Activated CD8-positive, alpha-beta memory T cell treated with anti-CD3 and anti-CD28 coated beads for 36 hours (primary cell): Measurements from ENCODE around the gene PTPRN2. TPM values are rescaled to one million over a fixed set of nuclear protein-coding genes. Genes with fewer than 3 reads are reported as not detected.
"Not testable (repeated sequence)": the region's sequence is repeated elsewhere in the genome, so short reads cannot be mapped to it uniquely, and the experiment has no call there.

Experiments used
- CTCF ChIA-PET: fragments of 350-600 bp; sonication (Branson Sonifier 250); formaldehyde crosslinking; loops from one replicate; lab custom pipeline; 2021; ENCODE audit warnings: antibody characterized with exemption; lab: Charles Lee
- POLR2A ChIA-PET: fragments of 350-600 bp; sonication (Branson Sonifier 250); formaldehyde crosslinking; loops from one replicate; lab custom pipeline; 2021; ENCODE audit warnings: antibody characterized with exemption; lab: Charles Lee
- total RNA-seq, 2 experiments: library from RNA; stranded (reverse); gene quantifications; one replicate each; pipeline ENCODE4 v1.2.3, GENCODE V29; 2021

Gene PTPRN2
- total RNA-seq, 2 experiments from 2014 or later, result 0.36 to 0.44 TPM

- CTCF ChIA-PET, result no interaction called here
- POLR2A ChIA-PET, result no interaction called here
Observed at GRCh38 chr7:157604661-157605381, 982.8 kb downstream of the PTPRN2 start.

- CTCF ChIA-PET, result no interaction called here
- POLR2A ChIA-PET, result no interaction called here
Observed at GRCh38 chr7:157603716-157604115, 983.9 kb downstream of the PTPRN2 start.

GRCh38 chr7:157603005-157603404 is 984.6 kb downstream of the PTPRN2 start:
- CTCF ChIA-PET, result no interaction called here
- POLR2A ChIA-PET, result no interaction called here

GRCh38 chr7:157602581-157602980 is 985.0 kb downstream of the PTPRN2 start:
- POLR2A ChIA-PET, result no interaction called here

GRCh38 chr7:157602156-157602555 is 985.5 kb downstream of the PTPRN2 start:
- ChIA-PET POLR2A (no interaction called here), CTCF (no interaction called here)

More at GRCh38 chr7:157602581-157602980, 985.0 kb downstream of the PTPRN2 start:
- CTCF ChIA-PET, result no interaction called here

GRCh38 chr7:157601530-157601929 is 986.1 kb downstream of the PTPRN2 start:
- POLR2A ChIA-PET, result no interaction called here
- CTCF ChIA-PET, result no interaction called here

GRCh38 chr7:157599491-157599890 is 988.1 kb downstream of the PTPRN2 start:
- ChIA-PET POLR2A (no interaction called here), CTCF (no interaction called here)

- ChIA-PET POLR2A (no interaction called here), CTCF (no interaction called here)
Observed at GRCh38 chr7:157597562-157597961, 990.1 kb downstream of the PTPRN2 start.

- ChIA-PET CTCF (no interaction called here), POLR2A (no interaction called here)
Observed at GRCh38 chr7:157596881-157597280, 990.7 kb downstream of the PTPRN2 start.

GRCh38 chr7:157596471-157596870 is 991.2 kb downstream of the PTPRN2 start:
- ChIA-PET CTCF (no interaction called here), POLR2A (no interaction called here)

- ChIA-PET CTCF (no interaction called here), POLR2A (no interaction called here)
Observed at GRCh38 chr7:157596026-157596425, 991.6 kb downstream of the PTPRN2 start.

GRCh38 chr7:157595086-157595855 is 992.4 kb downstream of the PTPRN2 start:
- CTCF ChIA-PET, result no interaction called here
- POLR2A ChIA-PET, result no interaction called here

- CTCF ChIA-PET, result no interaction called here
- POLR2A ChIA-PET, result no interaction called here
Observed at GRCh38 chr7:157594306-157594705, 993.3 kb downstream of the PTPRN2 start.

- CTCF ChIA-PET, result no interaction called here
- POLR2A ChIA-PET, result no interaction called here
Observed at GRCh38 chr7:157593541-157593940, 994.1 kb downstream of the PTPRN2 start.

- CTCF ChIA-PET, POLR2A ChIA-PET: not testable (repeated sequence)
Observed at GRCh38 chr7:157592636-157593320, 994.8 kb downstream of the PTPRN2 start.

- CTCF ChIA-PET, result no interaction called here
- POLR2A ChIA-PET, result interaction anchor here (0.6 kb wide), 1 partner anchor 16 kb away, joined by 3 read pairs; no protein-coding TSS in a partner anchor
Observed at GRCh38 chr7:157590526-157590925, 997.1 kb downstream of the PTPRN2 start.

- POLR2A ChIA-PET, result interaction anchor here (0.5 to 0.6 kb wide), 2 partner anchors 17 to 18 kb away, joined by 3 to 11 read pairs; no protein-coding TSS in a partner anchor
- CTCF ChIA-PET, result no interaction called here
Observed at GRCh38 chr7:157589680-157590079, 997.9 kb downstream of the PTPRN2 start.

- CTCF ChIA-PET, result no interaction called here
- POLR2A ChIA-PET, result no interaction called here
Observed at GRCh38 chr7:157587805-157588560, 999.6 kb downstream of the PTPRN2 start.

GRCh38 chr7:157587051-157587804 is 1000.4 kb downstream of the PTPRN2 start:
- POLR2A ChIA-PET, result no interaction called here
- CTCF ChIA-PET, result no interaction called here
